ENCODE measurements around the gene RBP2. TPM values are rescaled to one million over a fixed set of nuclear protein-coding genes. Genes with fewer than 3 reads are reported as not detected.
A peak's percentile ranks its signal among the peaks of the same experiment; 100 is the strongest.

The RBP2 gene
- total RNA-seq, 1 donor from 2014 or later: not detected

DNA sequence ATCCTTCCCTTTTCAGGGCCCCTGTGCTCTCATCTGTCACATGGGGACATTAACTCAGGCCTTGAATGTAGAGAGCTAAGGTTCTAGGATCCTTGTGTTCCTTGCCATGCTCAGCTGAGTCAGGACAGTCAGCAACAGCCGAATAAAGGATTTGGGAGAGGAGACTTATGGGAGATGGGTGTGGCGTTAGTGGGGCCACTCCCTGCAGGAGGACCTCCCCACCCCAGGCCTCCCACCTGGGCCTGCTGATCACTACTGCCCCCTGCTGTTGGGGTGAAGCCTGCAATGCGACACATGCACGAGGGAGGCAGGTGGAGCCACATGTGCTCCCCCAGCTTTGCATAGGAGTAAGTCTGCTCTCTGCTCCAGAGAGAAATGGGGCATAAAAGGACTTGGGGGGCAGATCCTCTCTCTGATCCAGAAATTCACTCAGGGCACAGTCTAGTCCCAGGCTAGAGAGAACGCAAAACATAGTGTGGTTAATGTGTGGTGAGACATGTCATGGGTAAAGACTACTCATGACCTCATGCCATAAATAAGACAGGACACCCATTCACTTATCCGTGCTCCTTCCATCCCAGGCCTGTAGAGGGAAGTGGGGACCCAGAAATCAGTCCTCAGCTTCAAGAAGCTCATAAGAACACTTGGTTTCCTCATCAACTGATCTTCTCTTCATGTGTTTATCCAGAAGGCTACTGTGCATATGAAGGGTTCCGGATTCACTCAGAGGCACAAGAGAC lies 43.9 kb upstream of the RBP2 start:
- H3K27ac ChIP-seq: no peak overlapping the region
- H3K4me3 Mint-ChIP-seq: no peak overlapping the region
- DNase-seq (ENCODE audit: low spot score): no peak

DNA sequence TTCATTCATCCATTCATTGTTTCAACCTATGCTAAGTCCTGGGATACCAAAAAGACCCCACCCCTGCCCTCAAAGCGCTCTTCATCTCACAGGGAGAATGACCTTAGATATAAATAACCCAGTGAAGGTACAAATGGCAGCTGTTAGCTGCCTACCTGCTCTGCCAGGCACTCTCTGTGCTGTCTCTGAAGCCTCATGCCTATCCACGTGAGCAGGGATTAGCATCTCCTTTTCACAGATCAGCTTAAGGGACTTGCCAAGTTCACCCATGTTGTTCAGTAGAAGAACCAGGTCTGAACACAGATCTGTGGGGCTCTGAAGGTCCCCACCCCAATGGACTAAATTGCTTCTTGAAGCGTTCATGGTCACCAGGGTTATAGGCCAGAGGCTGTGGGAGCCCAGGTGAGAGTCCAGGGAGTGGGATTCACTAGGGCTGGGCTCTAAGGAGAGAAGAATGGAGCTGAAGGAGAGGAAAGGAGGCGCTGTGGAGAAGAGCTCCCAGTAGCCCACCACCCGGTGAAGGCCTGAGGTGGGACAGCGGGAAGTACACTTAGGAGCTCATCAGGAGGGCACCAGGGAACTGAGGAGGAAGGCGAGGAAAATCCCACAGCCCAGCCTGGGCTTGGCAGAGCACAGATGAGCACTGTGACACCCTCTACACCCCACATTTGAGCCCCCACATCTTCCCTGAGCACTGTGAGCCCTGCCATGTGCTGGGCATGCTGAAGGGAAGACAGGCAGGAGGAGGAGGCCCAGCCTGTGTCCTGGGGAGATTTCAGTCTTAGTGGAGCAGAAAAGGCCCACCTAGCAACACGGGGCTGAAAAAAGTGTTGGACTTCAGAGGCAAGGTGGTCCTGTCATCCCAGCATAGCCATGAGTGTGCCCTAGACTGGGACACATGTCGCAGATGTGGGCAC lies 42.9 kb upstream of the RBP2 start:
- no peaks in the 10 kb centered on the region for H3F3A ChIP-seq (ENCODE audit: low read depth)
- no peak overlapping the region for H3K4me3 ChIP-seq
- H3K9me3 ChIP-seq (ENCODE audit: low read depth): no peaks in the 10 kb centered on the region
- no peaks in the 10 kb centered on the region for H3K36me3 ChIP-seq
- H3K27me3 Mint-ChIP-seq (ENCODE audit: insufficient read depth, low read depth): no peaks in the 10 kb centered on the region
- DNase-seq (ENCODE audit: low spot score): no peak
- H3K9ac ChIP-seq: no peak overlapping the region
- H3K4me3 Mint-ChIP-seq: no peak overlapping the region
- H3K79me2 ChIP-seq (ENCODE audit: low read depth): no peaks in the 10 kb centered on the region
- no peaks in the 10 kb centered on the region for H3K27me3 ChIP-seq
- H3K4me1 Mint-ChIP-seq: peaks cover 13% of the 10 kb centered on the region
- H3K9me3 Mint-ChIP-seq: peaks cover 2% of the 10 kb centered on the region
- TF ChIP-seq EZH2phosphoT487 (IDR thresholded peaks at IDR 0.05) (no peak), EZH2 (IDR thresholded peaks at IDR 0.05) (no peak)
- TF ChIP-seq, protein P1, sequence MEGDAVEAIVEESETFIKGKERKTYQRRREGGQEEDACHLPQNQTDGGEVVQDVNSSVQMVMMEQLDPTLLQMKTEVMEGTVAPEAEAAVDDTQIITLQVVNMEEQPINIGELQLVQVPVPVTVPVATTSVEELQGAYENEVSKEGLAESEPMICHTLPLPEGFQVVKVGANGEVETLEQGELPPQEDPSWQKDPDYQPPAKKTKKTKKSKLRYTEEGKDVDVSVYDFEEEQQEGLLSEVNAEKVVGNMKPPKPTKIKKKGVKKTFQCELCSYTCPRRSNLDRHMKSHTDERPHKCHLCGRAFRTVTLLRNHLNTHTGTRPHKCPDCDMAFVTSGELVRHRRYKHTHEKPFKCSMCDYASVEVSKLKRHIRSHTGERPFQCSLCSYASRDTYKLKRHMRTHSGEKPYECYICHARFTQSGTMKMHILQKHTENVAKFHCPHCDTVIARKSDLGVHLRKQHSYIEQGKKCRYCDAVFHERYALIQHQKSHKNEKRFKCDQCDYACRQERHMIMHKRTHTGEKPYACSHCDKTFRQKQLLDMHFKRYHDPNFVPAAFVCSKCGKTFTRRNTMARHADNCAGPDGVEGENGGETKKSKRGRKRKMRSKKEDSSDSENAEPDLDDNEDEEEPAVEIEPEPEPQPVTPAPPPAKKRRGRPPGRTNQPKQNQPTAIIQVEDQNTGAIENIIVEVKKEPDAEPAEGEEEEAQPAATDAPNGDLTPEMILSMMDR (IDR thresholded peaks at IDR 0.05): no peak
- H3K27ac ChIP-seq: no peak overlapping the region
- H3K27ac Mint-ChIP-seq: no peak overlapping the region
- no peaks in the 10 kb centered on the region for H4K20me1 ChIP-seq (ENCODE audit: low read depth)
- peaks cover 4% of the 10 kb centered on the region for H3K36me3 Mint-ChIP-seq
- no peak overlapping the region for H3K4me2 ChIP-seq
- no peak overlapping the region for H2AFZ ChIP-seq (replicated peaks)
- peaks cover 7% of the 10 kb centered on the region for H3K4me1 ChIP-seq

More for the DNA sequence above, 43.9 kb upstream of the RBP2 start:
- H3K27me3 Mint-ChIP-seq (ENCODE audit: insufficient read depth, low read depth): no peaks in the 10 kb centered on the region
- no peak for TF ChIP-seq EZH2phosphoT487 (IDR thresholded peaks at IDR 0.05)
- no peak for TF ChIP-seq EZH2 (IDR thresholded peaks at IDR 0.05)
- TF ChIP-seq, protein P1 (IDR thresholded peaks at IDR 0.05): peak; percentile 42
- H3K27me3 ChIP-seq: no peaks in the 10 kb centered on the region
- no peaks in the 10 kb centered on the region for H3K36me3 ChIP-seq
- no peaks in the 10 kb centered on the region for H3F3A ChIP-seq (ENCODE audit: low read depth)
- H3K9me3 Mint-ChIP-seq: peaks cover 2% of the 10 kb centered on the region
- no peak overlapping the region for H2AFZ ChIP-seq (replicated peaks)
- peaks cover 4% of the 10 kb centered on the region for H3K36me3 Mint-ChIP-seq
- H3K27ac Mint-ChIP-seq: no peak overlapping the region
- no peak overlapping the region for H3K9ac ChIP-seq
- H3K9me3 ChIP-seq (ENCODE audit: low read depth): no peaks in the 10 kb centered on the region
- H4K20me1 ChIP-seq (ENCODE audit: low read depth): no peaks in the 10 kb centered on the region
- H3K79me2 ChIP-seq (ENCODE audit: low read depth): no peaks in the 10 kb centered on the region
- H3K4me3 ChIP-seq: no peak overlapping the region
- H3K4me1 ChIP-seq: peaks cover 11% of the 10 kb centered on the region
- no peak overlapping the region for H3K4me2 ChIP-seq
- peaks cover 15% of the 10 kb centered on the region for H3K4me1 Mint-ChIP-seq

DNA sequence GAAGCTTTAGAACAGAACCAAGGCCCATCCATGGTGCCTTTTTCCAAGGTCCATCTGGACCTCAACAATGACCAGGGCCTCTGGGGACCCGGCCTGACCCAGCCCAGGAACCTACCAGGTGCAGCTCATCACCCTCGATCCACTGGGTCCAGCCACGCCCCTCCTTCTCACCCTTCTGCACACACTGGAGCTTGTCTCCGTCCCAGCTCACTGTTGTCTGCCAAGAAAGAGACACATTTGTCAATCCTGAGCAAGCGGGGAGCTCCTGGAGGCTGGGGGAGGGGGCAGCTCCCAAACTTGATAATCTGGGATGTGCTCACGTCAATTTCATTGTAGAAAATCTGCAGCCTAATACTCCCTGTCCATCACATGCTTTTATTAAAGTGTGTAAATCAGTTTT lies 42.0 kb upstream of the RBP2 start:
- Mint-ChIP-seq H3K27me3 (ENCODE audit: insufficient read depth, low read depth) (no peaks in the 10 kb centered on the region), H3K4me1 (peaks cover 4% of the 10 kb centered on the region), H3K4me3 (no peak overlapping the region), H3K36me3 (peaks cover 4% of the 10 kb centered on the region), H3K9me3 (peaks cover 2% of the 10 kb centered on the region), H3K27ac (no peak overlapping the region)
- no peaks in the 10 kb centered on the region for H3K4me1 ChIP-seq
- no peaks in the 10 kb centered on the region for H3K27me3 ChIP-seq
- no peaks in the 10 kb centered on the region for H3K9me3 ChIP-seq (ENCODE audit: low read depth)
- H3K27ac ChIP-seq: no peak overlapping the region
- H3K9ac ChIP-seq: no peak overlapping the region
- TF ChIP-seq, protein P1 (IDR thresholded peaks at IDR 0.05): no peak
- DNase-seq (ENCODE audit: low spot score): no peak
- H3K4me3 ChIP-seq: no peak overlapping the region
- H3K36me3 ChIP-seq: no peaks in the 10 kb centered on the region
- no peaks in the 10 kb centered on the region for H3K79me2 ChIP-seq (ENCODE audit: low read depth)
- no peaks in the 10 kb centered on the region for H3F3A ChIP-seq (ENCODE audit: low read depth)
- H2AFZ ChIP-seq (replicated peaks): no peak overlapping the region
- H3K4me2 ChIP-seq: no peak overlapping the region
- H4K20me1 ChIP-seq (ENCODE audit: low read depth): no peaks in the 10 kb centered on the region
